SU-DHL-6 (cell line): Measurements from ENCODE around the gene GFRA4.

ENCODE experiments used
- EZH2phosphoT487 ChIP-seq: fragments of 200-600 bp; sonication (generic), shearing (Covaris generic); conservative IDR thresholded peaks from 2 replicates; pipeline ENCODE4 v1.6.1; 2018; ENCODE audit warnings: mild to moderate bottlenecking, antibody characterized with exemption, low read length, moderate library complexity, mixed read lengths
- TF ChIP-seq, protein P1 (sequence below): fragments of 200-600 bp; sonication (generic); IDR thresholded peaks from one replicate; pipeline ENCODE4 v1.5.1; 2017; ENCODE audit warnings: antibody characterized with exemption, mild to moderate bottlenecking, low read length, moderate library complexity; ENCODE audit not compliant: insufficient read depth, poor library complexity, severe bottlenecking

DNA sequence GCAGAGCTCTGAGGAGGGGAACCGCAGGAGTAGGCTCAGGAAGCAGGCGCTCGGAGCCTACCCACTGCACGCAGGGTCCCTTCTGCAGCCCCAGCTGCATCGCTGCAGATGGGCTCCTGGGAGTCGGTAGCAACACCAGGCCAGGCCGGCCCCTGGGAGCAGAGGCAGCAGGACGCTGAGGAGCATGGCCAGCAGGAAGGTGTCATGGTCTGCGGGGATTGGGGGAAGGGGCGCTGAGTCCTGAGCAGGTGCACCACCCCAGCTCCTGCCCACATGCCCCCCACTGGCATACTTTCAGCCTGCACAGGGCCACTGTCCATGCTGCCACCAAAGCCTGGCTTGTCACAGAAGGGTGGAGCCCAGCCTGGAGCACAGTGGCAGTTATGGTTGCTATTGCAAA lies 7.7 kb upstream of the GFRA4 start:
- TF ChIP-seq, protein P1, sequence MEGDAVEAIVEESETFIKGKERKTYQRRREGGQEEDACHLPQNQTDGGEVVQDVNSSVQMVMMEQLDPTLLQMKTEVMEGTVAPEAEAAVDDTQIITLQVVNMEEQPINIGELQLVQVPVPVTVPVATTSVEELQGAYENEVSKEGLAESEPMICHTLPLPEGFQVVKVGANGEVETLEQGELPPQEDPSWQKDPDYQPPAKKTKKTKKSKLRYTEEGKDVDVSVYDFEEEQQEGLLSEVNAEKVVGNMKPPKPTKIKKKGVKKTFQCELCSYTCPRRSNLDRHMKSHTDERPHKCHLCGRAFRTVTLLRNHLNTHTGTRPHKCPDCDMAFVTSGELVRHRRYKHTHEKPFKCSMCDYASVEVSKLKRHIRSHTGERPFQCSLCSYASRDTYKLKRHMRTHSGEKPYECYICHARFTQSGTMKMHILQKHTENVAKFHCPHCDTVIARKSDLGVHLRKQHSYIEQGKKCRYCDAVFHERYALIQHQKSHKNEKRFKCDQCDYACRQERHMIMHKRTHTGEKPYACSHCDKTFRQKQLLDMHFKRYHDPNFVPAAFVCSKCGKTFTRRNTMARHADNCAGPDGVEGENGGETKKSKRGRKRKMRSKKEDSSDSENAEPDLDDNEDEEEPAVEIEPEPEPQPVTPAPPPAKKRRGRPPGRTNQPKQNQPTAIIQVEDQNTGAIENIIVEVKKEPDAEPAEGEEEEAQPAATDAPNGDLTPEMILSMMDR: no peak
- TF ChIP-seq EZH2phosphoT487: no peak
